Coronary artery (tissue), 2 donors: ENCODE measurements around the gene BMPR2.
A peak's percentile ranks its signal among the peaks of the same experiment; 100 is the strongest.

Source experiments
- DNase-seq: peaks from one replicate; pipeline ENCODE4 v3.0.0-alpha.2; 2017; ENCODE audit warnings: low spot score
- H3K27ac ChIP-seq, 2 donors: fragments of 200-600 bp; sonication (generic); one replicate each; pipeline ENCODE4 v1.5.1; 2016 to 2019
- H3K4me3 ChIP-seq: fragments of 200-600 bp; sonication (generic); 2 replicates; pipeline ENCODE4 v1.5.1; 2016; ENCODE audit warnings: mild to moderate bottlenecking, moderate library complexity
- CTCF ChIP-seq: fragments of 200-600 bp; sonication (generic); IDR thresholded peaks from one replicate; pipeline ENCODE4 v1.5.1; 2019; ENCODE audit warnings: antibody characterized with exemption

BMPR2 gene

GRCh38 chr2:202375609-202376408 lies at the start of gene BMPR2:
BMPR2 (plus strand) TSS chr2:202376327; CDS start chr2:202377475, 1,148 bp downstream.
- Histone ChIP-seq H3K27ac (peak within 1 kb of the TSS; percentile 94 to 99), H3K4me3 (peak within 1 kb of the TSS; percentile 88)
- peak; percentile 94 for DNase-seq
- TF ChIP-seq CTCF, result no peak

DNA sequence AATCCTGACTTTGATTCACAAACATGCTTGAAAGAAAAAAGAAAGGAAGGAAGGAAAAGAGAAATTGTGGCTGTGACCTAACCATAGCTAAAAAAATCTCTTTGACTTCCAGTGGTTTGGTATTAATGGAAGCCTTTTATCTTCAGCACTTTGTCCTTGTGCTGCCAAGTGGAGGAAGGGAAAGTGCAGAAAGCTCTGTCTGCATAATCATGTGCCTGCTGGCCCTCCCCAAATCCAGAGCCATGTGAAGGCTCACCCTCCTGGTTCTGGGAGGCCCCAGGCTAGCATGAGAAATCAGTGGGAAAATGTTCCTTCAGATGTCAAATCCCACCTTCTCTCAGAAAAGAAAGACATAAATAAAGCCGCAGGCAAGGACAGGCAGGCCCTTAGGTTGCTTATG lies 48.3 kb upstream of the BMPR2 start:
- H3K27ac ChIP-seq, result no peak overlapping the region
- no peak overlapping the region for H3K4me3 ChIP-seq
- no peak for DNase-seq
- TF ChIP-seq CTCF, result no peak

DNA sequence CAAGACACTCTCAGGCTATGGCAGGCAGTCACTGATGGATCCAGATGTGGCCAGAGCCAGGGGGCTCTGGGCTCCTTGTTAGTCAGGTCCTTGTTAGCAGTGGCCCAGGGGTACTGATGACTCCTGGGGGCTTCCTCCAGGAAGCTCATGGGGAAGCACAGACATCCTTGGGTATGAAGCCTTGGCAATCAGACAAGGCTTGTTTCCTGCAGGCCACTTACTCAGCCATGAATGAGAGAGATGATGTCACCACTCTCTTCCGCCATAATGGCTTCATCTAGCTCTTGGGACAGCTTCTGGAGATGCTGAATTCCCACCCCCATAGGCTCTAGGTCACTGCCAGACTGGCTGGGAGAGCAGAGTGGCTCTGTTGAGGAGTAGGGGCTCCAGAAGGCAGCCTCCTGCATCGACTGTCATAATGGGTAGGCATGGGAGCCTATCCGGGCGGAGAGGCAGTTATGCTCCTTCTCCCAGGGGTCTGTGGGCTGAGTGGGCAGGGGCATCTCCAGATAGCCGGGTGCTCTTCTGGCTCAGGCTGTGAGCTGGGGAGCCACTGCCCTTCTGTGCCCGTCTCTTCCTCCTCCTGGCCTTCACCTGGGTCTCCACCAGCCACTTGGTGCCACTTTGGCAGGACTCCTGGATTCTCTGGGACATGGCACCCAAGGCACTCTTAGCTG lies 40.2 kb upstream of the BMPR2 start:
- H3K4me3 ChIP-seq, result no peak overlapping the region
- H3K27ac ChIP-seq, result no peak overlapping the region
- DNase-seq, result no peak
- TF ChIP-seq CTCF, result no peak

GRCh38 chr2:202337151-202337550 lies 39.0 kb upstream of the BMPR2 start:
- Histone ChIP-seq H3K27ac (no peak overlapping the region), H3K4me3 (no peak overlapping the region)
- no peak for DNase-seq
- no peak for TF ChIP-seq CTCF

DNA sequence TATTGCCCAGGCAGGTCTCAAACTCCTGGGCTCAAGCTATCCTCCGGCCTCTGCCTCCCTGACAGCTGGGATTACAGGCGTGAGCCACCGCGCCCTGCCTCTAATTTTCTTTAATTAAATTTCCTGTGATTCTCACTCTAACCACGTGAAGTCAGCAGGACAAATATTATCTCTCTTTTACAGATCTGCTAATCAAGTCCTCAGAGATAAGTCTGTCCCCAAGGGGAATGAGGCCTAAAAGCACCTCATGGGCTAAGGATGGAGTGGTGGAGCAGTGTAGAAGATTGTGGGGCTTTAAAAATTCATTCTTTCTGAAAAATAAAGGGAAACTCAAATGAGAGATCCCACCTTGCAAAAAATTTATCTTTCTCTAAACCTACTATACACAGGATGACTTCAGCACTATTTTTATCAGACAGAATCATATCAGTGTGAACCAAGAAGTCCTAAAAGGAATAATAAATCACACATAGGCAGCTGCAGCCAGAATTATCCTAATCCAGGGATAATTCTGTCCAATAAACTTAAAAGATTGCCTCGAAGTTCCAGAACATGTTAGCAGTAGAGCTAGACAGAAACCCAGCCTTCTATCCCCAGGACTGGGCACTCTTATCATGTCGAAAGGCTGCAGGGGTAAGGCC lies 38.3 kb upstream of the BMPR2 start:
- no peak overlapping the region for H3K4me3 ChIP-seq
- no peak for TF ChIP-seq CTCF
- no peak overlapping the region for H3K27ac ChIP-seq
- no peak for DNase-seq

GRCh38 chr2:202339071-202339870 lies 36.9 kb upstream of the BMPR2 start:
- TF ChIP-seq CTCF, result no peak

More at GRCh38 chr2:202339071-202339870, 36.9 kb upstream of the BMPR2 start:
- Histone ChIP-seq H3K4me3 (no peak overlapping the region), H3K27ac (no peak overlapping the region)
- DNase-seq, result no peak
